GM18951 (cell line): ENCODE data around the gene BBOX1.

Experiments used
- POLR2A ChIP-seq: IDR thresholded peaks from 4 replicates; pipeline ENCODE4 v1.6.1; 2011; ENCODE audit warnings: mild to moderate bottlenecking; ENCODE audit not compliant: insufficient read length, insufficient read depth; ENCODE audit errors: extremely low read depth
- in situ Hi-C: fragments of 300-500 bp; cut with MboI; formaldehyde crosslinking; loops from one replicate; pipeline ENCODE4 v1.12.0; 2022; ENCODE audit warnings: low sequenced_read_pairs, mixed read lengths, inconsistent platforms; ENCODE audit not compliant: unreplicated experiment

BBOX1 gene

DNA sequence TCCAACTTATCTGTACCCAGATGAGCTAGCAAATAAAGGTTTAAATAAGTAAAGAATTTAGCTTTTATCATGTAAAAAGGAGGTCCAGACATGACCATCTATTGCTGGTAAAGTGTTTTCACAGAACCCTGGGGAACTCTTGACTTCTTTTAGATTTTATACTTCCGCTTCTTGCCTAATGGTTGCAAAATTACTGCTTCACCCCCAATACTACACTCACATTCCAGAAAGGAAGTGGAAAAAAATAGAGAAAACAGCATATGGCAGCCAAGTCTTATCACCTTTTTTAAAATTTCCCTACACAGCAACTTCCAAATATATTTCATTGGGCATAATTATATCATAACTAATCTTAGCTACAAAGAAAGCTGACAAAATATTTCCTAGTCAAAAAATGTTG lies 12.1 kb downstream of the BBOX1 start:
- in situ Hi-C loops: no loop called here
- TF ChIP-seq POLR2A: no peak

DNA sequence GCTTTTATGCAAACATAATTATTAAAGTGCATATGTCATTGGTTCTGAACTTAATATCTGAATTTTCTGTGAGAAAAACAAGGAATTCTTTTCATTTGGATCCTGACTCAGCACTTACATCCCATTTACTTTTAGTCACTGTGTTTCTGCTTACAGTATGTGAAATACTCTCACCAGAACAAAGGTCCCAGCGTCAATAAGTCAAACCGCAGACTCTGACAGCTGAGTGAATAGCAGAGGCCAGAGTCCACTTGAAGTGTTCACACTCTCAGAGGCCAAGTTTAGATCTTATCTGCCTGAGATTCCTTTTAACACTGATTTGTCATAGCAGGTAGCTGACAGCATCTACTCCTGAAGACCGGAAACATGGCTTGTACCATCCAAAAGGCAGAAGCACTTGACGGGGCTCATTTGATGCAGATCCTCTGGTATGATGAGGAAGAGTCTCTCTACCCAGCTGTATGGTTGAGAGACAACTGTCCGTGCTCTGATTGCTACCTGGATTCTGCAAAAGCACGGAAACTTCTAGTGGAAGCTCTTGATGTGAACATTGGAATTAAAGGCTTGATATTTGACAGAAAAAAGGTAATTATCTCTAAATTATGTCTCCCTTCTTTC lies 14.6 kb downstream of the BBOX1 start:
- in situ Hi-C loops: no loop called here
- no peak for TF ChIP-seq POLR2A

DNA sequence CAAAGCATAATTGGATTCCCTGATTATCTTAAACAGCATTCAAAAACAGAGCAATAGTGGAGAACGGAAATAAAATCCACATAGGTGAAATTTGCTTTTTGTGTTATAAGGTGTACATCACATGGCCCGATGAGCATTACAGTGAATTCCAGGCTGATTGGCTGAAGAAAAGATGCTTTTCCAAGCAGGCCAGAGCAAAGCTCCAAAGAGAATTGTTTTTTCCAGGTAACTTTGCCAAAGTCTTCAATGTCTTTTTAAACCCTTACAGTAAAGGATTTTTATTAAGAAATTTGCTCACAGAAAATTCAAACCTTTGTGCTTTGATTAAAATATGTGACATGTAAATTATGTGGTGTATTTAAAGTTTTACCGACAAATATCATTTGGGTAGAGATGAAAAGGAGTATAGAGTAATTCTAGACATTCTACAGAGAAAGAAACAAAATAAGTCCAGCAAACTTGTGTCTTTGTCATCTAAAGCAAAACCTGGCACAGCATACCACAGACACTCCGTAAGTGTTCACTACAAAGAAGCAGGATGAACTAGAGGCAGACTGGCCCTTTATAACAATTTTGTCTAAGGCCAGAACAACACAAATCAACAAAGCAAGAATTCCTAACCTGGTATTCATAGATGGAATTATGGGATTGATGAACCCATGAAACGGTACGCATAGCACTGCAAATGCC lies 16.6 kb downstream of the BBOX1 start:
- TF ChIP-seq POLR2A: no peak
- in situ Hi-C loops: no loop called here

DNA sequence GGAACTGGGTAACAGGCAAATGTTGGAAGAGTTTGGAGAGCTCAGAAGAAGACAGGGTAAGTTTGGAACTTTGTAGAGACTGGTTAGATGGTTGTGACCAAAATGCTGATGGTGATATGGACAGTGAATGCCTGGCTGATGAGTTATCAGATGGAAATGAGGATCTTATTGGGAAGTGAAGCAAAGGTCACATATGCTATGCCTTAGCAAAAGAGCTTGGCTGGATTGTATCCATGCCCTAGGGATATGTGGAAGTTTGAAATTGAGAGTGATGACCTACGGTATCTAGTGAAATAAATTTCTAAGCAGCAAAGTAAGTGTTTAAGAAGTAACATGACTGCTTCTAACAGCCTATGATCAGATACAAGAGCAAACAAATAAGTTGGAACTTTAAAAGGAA lies 17.8 kb downstream of the BBOX1 start:
- no peak for TF ChIP-seq POLR2A

DNA sequence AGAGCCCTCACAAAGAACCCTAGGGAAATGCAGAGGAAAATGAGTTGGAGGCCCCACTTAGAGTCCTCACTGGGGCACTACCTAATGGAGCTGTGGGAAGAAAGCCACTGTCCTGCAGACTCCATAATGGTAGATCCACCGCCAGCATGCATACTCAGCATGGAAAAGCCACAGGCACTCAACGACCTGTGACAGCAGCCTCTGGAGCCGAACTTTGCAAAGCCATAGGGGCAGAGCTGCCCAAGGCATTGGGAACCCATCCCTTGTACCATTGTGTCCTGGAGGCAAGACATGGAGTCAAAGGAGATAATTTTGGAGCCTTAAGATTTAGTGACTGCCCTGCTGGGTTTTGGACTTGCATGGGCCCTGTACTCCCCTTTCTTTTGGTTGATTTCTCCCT lies 18.8 kb downstream of the BBOX1 start:
- in situ Hi-C loops: no loop called here
- TF ChIP-seq POLR2A: no peak

More for the DNA sequence above, 17.8 kb downstream of the BBOX1 start:
- in situ Hi-C loops: no loop called here

DNA sequence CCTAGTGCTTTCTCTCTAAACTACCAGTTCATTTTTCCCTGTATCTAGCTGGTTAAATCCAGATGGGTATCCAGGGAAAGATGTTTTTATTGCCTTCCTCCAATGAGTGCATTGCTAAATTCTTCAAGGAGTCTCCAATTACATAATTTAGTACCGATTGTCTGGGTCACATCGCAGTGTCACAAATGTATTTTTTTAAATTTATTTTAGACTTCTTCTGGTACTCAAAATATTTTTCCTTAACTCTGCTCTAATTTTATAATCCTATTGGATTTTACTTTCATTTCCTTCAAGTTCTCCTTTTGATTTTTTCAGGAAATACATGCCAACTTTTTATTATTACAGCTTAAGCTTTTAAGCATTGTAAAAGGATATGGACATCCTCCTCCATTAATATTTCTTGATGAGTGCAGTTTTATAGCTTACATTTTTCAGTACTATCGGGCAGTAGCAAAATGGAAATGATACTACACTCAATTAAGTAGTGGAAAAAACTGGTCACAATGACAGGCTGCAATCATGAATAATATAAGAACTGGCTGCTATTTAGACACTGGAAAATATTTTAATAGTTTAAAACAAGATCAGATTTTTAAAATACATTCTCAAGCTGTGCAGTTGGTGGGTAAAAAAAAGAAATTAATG lies 20.3 kb downstream of the BBOX1 start:
- in situ Hi-C loops: no loop called here
- TF ChIP-seq POLR2A: no peak

DNA sequence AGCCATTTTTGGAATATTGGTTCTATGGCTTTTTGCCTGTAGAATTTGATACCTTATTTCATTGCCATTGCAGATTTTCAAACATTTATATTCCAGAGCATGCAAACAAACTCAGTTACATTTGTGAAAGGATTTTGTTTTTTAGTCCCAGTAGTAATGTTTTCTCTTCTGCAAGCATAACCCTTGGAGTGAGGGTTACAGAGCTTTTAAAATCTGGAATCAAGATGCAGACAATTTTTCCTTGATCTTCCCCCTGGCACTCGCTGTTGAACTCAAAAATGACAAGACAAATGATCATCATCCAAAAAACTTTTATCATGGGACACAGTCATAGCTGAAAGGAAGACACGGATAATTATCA lies 20.8 kb downstream of the BBOX1 start:
- in situ Hi-C loops: no loop called here

DNA sequence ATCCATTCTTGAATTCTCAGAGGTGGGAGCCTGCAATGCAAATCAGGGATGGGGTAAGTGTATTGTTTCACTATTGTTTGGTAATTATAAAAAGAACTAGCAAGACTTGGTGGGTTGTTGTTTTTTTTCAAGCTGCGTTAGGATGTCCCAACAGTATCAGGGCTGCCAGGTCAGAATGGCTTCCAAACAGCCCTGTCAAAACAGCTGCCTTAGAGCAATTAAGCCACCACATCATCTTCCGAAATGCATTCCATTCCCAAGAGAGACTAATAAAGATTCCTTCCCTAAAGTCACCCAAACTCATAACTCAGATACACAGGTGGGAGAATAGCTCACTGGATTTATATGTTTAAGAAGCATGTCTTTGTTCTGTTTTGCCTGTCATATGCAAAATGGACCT lies 23.5 kb downstream of the BBOX1 start:
- TF ChIP-seq POLR2A: no peak
- in situ Hi-C loops: no loop called here

More for the DNA sequence above, 20.8 kb downstream of the BBOX1 start:
- TF ChIP-seq POLR2A: no peak

DNA sequence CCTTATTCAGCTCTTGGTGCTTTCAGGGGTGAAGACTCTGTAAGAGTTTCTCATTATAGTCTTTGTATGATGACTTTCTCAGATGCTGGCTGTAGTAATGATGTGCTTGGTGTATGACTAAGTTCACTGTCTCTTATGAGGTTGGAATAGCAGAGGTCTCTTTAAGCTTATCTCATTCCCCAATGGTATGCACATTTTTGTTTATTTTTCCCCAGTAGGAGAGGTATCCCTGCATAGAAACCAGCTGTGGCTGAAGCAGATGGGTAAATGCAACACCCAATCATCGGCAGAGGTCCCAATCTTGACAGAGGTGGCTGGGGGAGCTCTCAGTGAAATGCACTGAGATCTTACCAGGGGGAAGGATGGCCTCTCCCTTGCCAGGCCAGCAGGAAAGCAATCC lies 34.6 kb downstream of the BBOX1 start:
- in situ Hi-C loops: no loop called here
- TF ChIP-seq POLR2A: no peak

DNA sequence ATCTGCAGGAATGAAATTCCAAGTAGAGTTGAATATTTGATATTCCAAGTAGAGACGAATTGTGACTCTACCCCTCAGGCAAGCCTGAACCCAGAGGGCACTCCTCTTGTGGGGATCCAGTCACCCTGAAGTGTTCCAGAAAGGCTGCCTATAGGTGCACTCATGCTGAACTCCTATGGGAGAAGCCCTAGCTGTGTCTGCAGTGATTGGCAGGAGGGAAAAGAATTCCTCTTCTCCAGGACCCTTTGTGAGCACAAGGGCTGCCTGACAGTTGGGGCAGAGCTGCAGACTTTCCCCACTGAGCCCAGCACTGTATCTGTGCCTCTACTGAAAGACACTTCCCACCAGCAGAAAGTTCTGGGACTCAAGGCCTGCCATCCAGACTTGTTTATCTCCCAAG lies 35.0 kb downstream of the BBOX1 start:
- TF ChIP-seq POLR2A: no peak
- in situ Hi-C loops: no loop called here

DNA sequence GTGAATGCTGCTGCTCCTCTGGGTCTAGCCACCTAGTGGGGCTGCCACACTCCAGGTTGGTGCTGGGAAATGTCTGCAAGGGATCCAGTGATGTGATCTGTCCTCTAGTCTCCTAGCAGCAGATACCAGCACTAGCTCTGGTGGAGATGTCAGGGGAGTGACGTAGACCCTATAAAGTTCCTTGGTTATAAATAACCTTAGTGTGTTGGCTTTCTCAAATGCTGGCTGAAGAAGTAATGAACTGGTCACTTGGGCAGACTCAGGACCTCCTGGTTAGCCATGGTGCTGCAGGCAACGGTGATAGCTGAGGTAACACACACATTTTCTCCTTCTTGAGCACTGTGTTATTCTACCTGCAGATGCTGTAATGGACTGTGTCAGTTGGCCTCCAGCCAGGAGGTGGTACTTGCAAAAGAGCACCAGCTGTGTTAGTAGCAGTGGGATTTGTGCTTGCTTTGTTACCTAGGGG lies 35.5 kb downstream of the BBOX1 start:
- TF ChIP-seq POLR2A: no peak
- in situ Hi-C loops: no loop called here

DNA sequence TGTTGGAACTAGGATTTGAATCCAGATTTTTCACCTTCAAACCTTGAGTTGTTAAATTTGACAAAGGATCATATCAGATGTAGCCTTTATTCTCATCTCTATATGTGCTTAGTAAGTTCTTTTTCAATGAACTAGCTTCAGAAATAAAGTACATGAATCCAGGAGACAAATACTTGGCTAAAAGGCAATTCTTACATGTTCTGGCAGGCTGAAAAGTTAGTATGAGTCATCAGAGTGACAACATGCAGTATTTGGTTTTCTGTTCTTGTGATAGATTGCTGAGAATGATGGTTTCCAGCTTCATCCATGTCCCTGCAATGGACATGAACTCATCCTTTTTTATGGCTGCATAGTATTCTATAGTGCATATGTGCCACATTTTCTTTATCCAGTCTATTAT lies 40.4 kb downstream of the BBOX1 start:
- in situ Hi-C loops: no loop called here
- no peak for TF ChIP-seq POLR2A

DNA sequence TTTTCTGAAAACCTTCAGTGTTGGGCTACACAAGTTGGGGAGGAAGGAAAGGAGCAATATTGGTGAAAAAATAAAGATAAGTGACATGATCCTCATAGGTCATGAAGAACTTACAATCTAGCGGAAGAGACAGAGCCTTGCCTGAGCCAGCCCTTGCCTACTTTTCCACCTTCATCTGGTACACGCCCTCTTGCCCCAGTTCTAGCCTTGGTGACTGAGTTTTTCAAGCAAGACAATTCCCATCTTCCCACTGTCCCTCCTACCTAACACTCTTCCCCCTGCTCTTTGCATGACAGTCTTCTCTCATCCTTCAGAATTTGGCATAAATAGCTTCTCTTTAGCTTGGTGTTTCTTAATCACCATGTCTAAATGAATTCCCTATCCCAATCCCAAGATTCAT lies 42.6 kb downstream of the BBOX1 start:
- in situ Hi-C loops: no loop called here
- no peak for TF ChIP-seq POLR2A

DNA sequence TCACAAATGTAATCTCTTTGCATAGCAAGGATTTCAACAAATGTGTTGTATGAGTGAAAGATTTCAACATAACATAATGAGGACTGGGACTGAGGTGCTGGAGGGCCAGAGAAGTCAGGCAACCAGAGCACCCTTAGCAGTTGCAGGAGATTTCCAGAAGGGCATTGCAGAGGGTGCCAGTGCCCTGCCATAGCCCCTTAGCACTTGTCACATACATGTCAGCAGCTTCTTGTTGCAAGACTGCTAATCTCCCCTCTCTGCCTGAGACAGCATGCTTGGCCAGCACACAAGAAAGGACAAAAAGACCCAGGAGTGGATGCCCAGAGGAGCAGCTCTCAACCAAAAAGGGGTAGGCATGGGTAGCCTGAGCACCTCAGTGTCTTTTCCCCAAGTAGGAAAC lies 43.2 kb downstream of the BBOX1 start:
- in situ Hi-C loops: no loop called here
- TF ChIP-seq POLR2A: no peak
